ENCODE measurements around the gene IP6K3.

Gene IP6K3

DNA sequence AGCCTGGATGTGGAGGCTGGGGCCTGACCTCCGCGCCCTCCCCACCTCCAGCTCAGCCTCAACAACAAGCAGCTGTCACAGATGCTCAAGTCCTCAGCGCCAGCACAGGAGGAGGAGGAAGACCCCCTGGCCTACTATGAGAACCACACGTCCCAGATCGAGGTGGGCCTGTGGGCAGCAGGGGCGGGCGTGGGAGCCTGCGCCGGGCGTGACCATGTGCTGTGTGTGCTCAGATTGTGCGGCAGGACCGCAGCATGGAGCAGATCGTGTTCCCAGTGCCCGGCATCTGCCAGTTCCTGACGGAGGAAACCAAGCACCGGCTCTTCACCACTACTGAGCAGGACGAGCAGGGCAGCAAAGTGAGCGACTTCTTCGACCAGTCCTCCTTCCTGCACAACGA is 58.7 kb downstream of the IP6K3 start:
- Histone ChIP-seq H3K27me3 (no peaks in the 10 kb centered on the region), H3K27ac (no peak overlapping the region), H3K4me3 (no peak overlapping the region), H3K9me3 (no peaks in the 10 kb centered on the region), H3K4me1 (peaks cover 0 to 13% (median 2%) of the 10 kb centered on the region in 4 donors), H3K36me3 (peaks cover 0 to 97% (median 58%) of the 10 kb centered on the region in 3 donors)
- DNase-seq: no peak
- no peak for TF ChIP-seq CTCF (IDR thresholded peaks at IDR 0.05)
- intact Hi-C loops (cut with DNase I; ENCODE audit: low total_unique reads): no loop called here

GRCh38 chr6:33686981-33687975 is 59.4 kb downstream of the IP6K3 start:
- intact Hi-C loops (cut with DNase I; ENCODE audit: low total_unique reads): no loop called here
- TF ChIP-seq CTCF (IDR thresholded peaks at IDR 0.05): no peak
- DNase-seq: no peak
- no peaks in the 10 kb centered on the region for H3K9me3 ChIP-seq
- H3K4me3 ChIP-seq: no peak overlapping the region
- peaks cover 0 to 6% (median 0%) of the 10 kb centered on the region in 4 donors for H3K4me1 ChIP-seq
- H3K27me3 ChIP-seq: no peaks in the 10 kb centered on the region
- H3K27ac ChIP-seq: no peak overlapping the region
- H3K36me3 ChIP-seq: peaks cover 0 to 97% (median 64%) of the 10 kb centered on the region in 3 donors

- TF ChIP-seq CTCF (IDR thresholded peaks at IDR 0.05): no peak
- Histone ChIP-seq H3K27me3 (no peaks in the 10 kb centered on the region), H3K4me1 (no peaks in the 10 kb centered on the region), H3K36me3 (peaks cover 0 to 96% (median 66%) of the 10 kb centered on the region in 3 donors), H3K9me3 (no peaks in the 10 kb centered on the region), H3K4me3 (no peak overlapping the region), H3K27ac (no peak overlapping the region)
- no peak for DNase-seq
- intact Hi-C loops (cut with DNase I; ENCODE audit: low total_unique reads): no loop called here
These were observed 60.3 kb downstream of the IP6K3 start for GRCh38 chr6:33686225-33686924.

DNA sequence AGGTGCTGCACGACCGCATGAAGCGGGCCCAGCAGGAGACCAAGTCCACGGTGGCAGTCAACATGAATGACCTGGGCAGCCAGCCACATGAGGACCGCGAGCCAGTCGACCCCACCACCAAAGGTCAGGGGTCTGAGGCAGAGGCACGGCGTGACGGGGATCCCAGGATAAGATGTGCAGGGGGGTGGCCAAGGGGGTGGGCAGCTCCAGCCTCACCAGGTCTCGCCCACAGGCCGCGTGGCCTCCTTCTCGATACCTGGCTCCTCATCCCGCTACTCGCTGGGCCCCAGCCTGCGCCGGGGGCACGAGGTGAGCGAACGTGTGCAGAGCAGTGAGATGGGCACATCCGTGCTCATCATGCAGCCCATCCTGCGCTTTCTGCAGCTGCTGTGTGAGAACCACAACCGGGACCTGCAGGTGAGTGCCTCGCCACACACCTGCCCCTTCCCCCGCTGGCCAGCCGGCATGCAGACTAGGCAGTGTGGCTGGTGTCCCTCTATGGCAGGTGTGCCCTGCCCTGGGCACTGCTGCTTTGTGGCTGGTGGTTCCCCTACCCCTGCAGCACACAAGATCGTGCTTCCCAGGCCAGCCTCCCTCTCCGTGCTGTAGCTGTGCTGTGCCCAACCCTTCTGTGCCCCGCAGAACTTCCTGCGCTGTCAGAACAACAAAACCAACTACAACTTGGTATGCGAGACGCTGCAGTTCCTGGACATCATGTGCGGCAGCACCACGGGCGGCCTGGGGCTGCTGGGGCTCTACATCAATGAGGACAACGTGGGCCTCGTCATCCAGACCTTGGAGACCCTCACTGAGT is 61.1 kb downstream of the IP6K3 start:
- TF ChIP-seq CTCF (IDR thresholded peaks at IDR 0.05): no peak
- Histone ChIP-seq H3K4me1 (no peaks in the 10 kb centered on the region), H3K4me3 (no peak overlapping the region), H3K27ac (no peak overlapping the region), H3K36me3 (peaks cover 0 to 95% (median 61%) of the 10 kb centered on the region in 3 donors), H3K9me3 (no peaks in the 10 kb centered on the region), H3K27me3 (no peaks in the 10 kb centered on the region)
- no peak for DNase-seq
- intact Hi-C loops (cut with DNase I; ENCODE audit: low total_unique reads): no loop called here

DNA sequence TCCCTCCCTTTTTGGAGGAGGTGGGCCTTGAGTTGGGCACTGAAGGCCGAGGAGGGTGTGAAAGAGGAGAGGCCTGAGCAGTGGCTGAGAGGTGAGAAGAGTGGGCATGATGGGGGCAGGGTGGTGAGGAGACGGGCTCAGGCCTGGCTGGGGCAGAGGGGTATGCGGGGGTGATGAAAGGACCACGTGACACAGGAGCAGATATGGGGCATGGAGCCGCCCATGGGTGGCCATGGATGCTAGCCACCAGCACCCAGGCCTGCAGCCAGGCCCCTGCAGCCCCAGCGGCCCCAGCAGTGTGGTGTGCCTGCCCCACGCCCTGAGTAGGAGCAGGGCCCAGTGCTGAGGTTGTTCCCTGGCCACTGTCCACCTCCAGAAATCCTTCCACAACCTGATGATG is 61.7 kb downstream of the IP6K3 start:
- no peaks in the 10 kb centered on the region for H3K4me1 ChIP-seq
- no peak for DNase-seq
- intact Hi-C loops (cut with DNase I; ENCODE audit: low total_unique reads): no loop called here

More for the DNA sequence above, 61.7 kb downstream of the IP6K3 start:
- no peaks in the 10 kb centered on the region for H3K27me3 ChIP-seq
- H3K9me3 ChIP-seq: no peaks in the 10 kb centered on the region
- no peak overlapping the region for H3K4me3 ChIP-seq
- H3K27ac ChIP-seq: no peak overlapping the region
- TF ChIP-seq CTCF (IDR thresholded peaks at IDR 0.05): no peak
- peaks cover 0 to 94% (median 59%) of the 10 kb centered on the region in 3 donors for H3K36me3 ChIP-seq

All from tibial artery (tissue), 4 donors.